Activated T-helper 1 cell treated with anti-CD3 and anti-CD28 coated beads, Interleukin-12 subunit alpha, Interleukin-12 subunit beta, Interleukin-2, Interleukin-4 antibody, amounts not matched to agents 30 ng/mL and 10 ng/mL and 1 ng/mL, durations not matched to agents 14 hours and 24 hours and 36 hours (primary cell): ENCODE measurements around the gene IFT43. TPM values are rescaled to one million over a fixed set of nuclear protein-coding genes. Genes with fewer than 3 reads are reported as not detected.

Experiments used
- DNase-seq: peaks from one replicate; pipeline ENCODE4 v3.0.0; 2021; ENCODE audit warnings: low spot score
- H3K27ac Mint-ChIP-seq: one replicate; pipeline ENCODE4 v1.8.0; 2021; ENCODE audit warnings: mild to moderate bottlenecking, mixed read lengths
- H3K27me3 Mint-ChIP-seq: one replicate; pipeline ENCODE4 v1.8.0; 2022; ENCODE audit warnings: mild to moderate bottlenecking, moderate library complexity, mixed read lengths; ENCODE audit not compliant: insufficient read depth
- H3K36me3 Mint-ChIP-seq: one replicate; pipeline ENCODE4 v1.8.0; 2021; ENCODE audit warnings: low read depth, mixed read lengths
- H3K4me1 Mint-ChIP-seq: one replicate; pipeline ENCODE4 v1.8.0; 2021; ENCODE audit warnings: low read depth, mixed read lengths
- H3K4me3 Mint-ChIP-seq: one replicate; pipeline ENCODE4 v1.8.0; 2021; ENCODE audit warnings: mild to moderate bottlenecking, moderate library complexity, mixed read lengths
- H3K9me3 Mint-ChIP-seq: one replicate; pipeline ENCODE4 v1.8.0; 2021; ENCODE audit warnings: mixed read lengths
- intact Hi-C: fragments of 100-400 bp; cut with micrococcal nuclease; formaldehyde crosslinking; loops from one replicate; pipeline ENCODE4 v1.15.1; 2024
- total RNA-seq: library from RNA; stranded (reverse); gene quantifications from 2 replicates; pipeline ENCODE4 v1.2.3, GENCODE V29; 2022

Gene IFT43
- total RNA-seq, 1 donor from 2014 or later = 8.7 TPM

DNA sequence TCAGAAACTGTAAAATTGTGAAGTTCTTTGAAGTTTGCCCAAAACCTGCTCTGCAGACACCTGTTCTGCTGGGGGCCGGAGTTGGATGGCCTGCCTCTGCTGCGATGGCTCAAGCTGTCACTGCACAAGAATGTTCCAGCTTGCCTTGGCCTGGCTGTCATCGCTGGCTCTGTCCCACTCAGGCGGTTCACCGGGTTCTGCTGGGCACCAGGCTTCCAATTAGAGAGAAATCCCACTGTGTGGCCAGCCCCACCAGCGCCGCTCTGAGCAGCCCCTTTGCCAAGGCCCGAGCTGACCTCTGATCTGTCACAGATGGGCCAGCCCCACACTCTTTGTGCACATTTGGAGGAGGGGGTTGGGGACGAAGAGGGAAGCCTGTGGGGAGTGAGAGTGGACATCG, 94.5 kb downstream of the IFT43 start:
- Mint-ChIP-seq H3K27ac (no peak overlapping the region), H3K4me3 (no peak overlapping the region), H3K27me3 (peaks cover 2% of the 10 kb centered on the region), H3K36me3 (no peaks in the 10 kb centered on the region), H3K9me3 (no peaks in the 10 kb centered on the region), H3K4me1 (no peaks in the 10 kb centered on the region)
- no peak for DNase-seq
- intact Hi-C loops = no loop called here

DNA sequence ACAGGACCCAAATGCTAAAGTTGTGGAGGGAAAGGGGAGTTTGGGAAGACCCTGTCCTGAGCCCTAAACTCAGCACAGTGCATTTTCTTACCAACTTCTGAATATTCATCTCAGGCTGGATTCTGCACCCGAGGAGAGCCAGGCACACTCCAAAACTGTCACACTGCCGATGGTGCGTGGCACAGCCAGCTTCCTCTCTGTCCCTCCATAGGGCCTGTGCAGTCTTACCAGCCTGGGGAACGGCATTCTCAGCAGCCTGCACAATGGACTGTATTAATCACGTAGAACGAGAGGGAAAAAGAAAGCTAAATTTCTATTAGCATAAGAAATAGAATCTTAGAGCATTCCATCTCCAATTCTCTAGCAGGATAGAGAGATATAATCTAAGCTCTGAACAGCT, 94.9 kb downstream of the IFT43 start:
- intact Hi-C loops = no loop called here
- no peak for DNase-seq
- Mint-ChIP-seq H3K9me3 (no peaks in the 10 kb centered on the region), H3K27me3 (peaks cover 2% of the 10 kb centered on the region), H3K4me1 (no peaks in the 10 kb centered on the region), H3K4me3 (no peak overlapping the region), H3K27ac (no peak overlapping the region), H3K36me3 (no peaks in the 10 kb centered on the region)

- Mint-ChIP-seq H3K36me3 (no peaks in the 10 kb centered on the region), H3K27ac (no peak overlapping the region), H3K9me3 (no peaks in the 10 kb centered on the region), H3K4me1 (no peaks in the 10 kb centered on the region), H3K4me3 (no peak overlapping the region), H3K27me3 (peaks cover 5% of the 10 kb centered on the region)
- intact Hi-C loops = no loop called here
- no peak for DNase-seq
These were observed 96.1 kb downstream of the IFT43 start for GRCh38 chr14:76081642-76082041.

- intact Hi-C loops = no loop called here
- Mint-ChIP-seq H3K9me3 (no peaks in the 10 kb centered on the region), H3K4me1 (no peaks in the 10 kb centered on the region), H3K27me3 (peaks cover 7% of the 10 kb centered on the region), H3K4me3 (no peak overlapping the region), H3K36me3 (no peaks in the 10 kb centered on the region), H3K27ac (no peak overlapping the region)
- no peak for DNase-seq
These were observed 98.5 kb downstream of the IFT43 start for GRCh38 chr14:76083796-76084765.

DNA sequence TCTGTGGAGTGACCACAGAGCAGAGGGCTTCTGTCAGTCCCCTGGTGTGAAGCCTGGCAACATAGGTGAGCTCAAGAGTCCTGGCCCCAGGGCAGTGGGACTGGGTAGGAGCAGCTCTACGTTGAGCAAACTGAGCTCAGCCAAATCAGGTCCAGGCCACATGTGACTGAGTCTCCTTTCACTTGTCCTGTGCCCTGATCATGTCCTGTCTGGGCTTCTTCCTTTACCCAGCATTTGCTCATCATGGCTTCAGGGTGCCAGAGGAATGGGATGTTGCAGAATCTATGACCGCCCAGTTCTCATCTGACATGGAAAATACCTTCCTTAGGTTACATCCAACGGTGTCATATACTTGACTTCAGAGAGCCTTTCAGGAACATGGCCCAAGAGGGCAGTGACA, 99.8 kb downstream of the IFT43 start:
- H3K4me3 Mint-ChIP-seq = no peak overlapping the region
- intact Hi-C loops = no loop called here

GRCh38 chr14:76086636-76087035, 101.1 kb downstream of the IFT43 start:
- Mint-ChIP-seq H3K36me3 (no peaks in the 10 kb centered on the region), H3K9me3 (no peaks in the 10 kb centered on the region), H3K27ac (no peak overlapping the region), H3K4me1 (no peaks in the 10 kb centered on the region), H3K4me3 (no peak overlapping the region), H3K27me3 (peaks cover 5% of the 10 kb centered on the region)
- no peak for DNase-seq
- intact Hi-C loops = no loop called here

More for the DNA sequence above, 99.8 kb downstream of the IFT43 start:
- Mint-ChIP-seq H3K27me3 (peaks cover 7% of the 10 kb centered on the region), H3K36me3 (no peaks in the 10 kb centered on the region), H3K27ac (no peak overlapping the region), H3K9me3 (no peaks in the 10 kb centered on the region), H3K4me1 (no peaks in the 10 kb centered on the region)
- no peak for DNase-seq

- Mint-ChIP-seq H3K9me3 (no peaks in the 10 kb centered on the region), H3K27ac (no peak overlapping the region), H3K27me3 (peaks cover 5% of the 10 kb centered on the region), H3K4me3 (no peak overlapping the region), H3K36me3 (no peaks in the 10 kb centered on the region), H3K4me1 (no peaks in the 10 kb centered on the region)
- intact Hi-C loops = no loop called here
- DNase-seq = no peak
These were observed 102.8 kb downstream of the IFT43 start for GRCh38 chr14:76088326-76088725.

GRCh38 chr14:76088771-76089571, 103.4 kb downstream of the IFT43 start:
- Mint-ChIP-seq H3K9me3 (no peaks in the 10 kb centered on the region), H3K4me1 (no peaks in the 10 kb centered on the region), H3K27ac (no peak overlapping the region), H3K4me3 (no peak overlapping the region), H3K36me3 (no peaks in the 10 kb centered on the region), H3K27me3 (peaks cover 5% of the 10 kb centered on the region)
- intact Hi-C loops = no loop called here
- DNase-seq = no peak

DNA sequence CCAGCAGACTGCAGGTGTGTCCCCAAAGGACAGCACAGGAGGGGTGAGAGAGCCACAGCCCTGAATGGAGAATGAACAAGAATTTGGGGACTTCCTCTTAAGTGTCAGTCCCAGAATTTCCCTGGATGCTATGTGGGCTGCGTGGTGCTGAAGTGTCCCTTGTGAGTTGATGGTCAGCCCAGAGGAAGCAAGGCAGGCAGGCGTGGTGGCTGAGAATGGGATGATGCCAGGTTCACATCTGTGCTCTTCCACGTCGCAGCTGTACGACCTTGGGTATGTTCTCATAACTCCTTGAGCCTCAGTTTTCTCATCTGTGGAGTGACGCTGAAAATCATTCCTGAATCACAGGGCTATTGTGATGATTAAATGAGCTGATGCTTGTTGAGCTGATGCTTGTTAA, 104.0 kb downstream of the IFT43 start:
- no peak overlapping the region for H3K27ac Mint-ChIP-seq
- H3K27me3 Mint-ChIP-seq = peaks cover 5% of the 10 kb centered on the region
- H3K36me3 Mint-ChIP-seq = no peaks in the 10 kb centered on the region
- intact Hi-C loops = no loop called here
- DNase-seq = no peak
- no peaks in the 10 kb centered on the region for H3K9me3 Mint-ChIP-seq
- no peak overlapping the region for H3K4me3 Mint-ChIP-seq
- no peaks in the 10 kb centered on the region for H3K4me1 Mint-ChIP-seq

- H3K36me3 Mint-ChIP-seq = no peaks in the 10 kb centered on the region
- peaks cover 5% of the 10 kb centered on the region for H3K27me3 Mint-ChIP-seq
- intact Hi-C loops = no loop called here
- no peak overlapping the region for H3K27ac Mint-ChIP-seq
- no peak overlapping the region for H3K4me3 Mint-ChIP-seq
- no peak for DNase-seq
- no peaks in the 10 kb centered on the region for H3K4me1 Mint-ChIP-seq
- no peaks in the 10 kb centered on the region for H3K9me3 Mint-ChIP-seq
These were observed 105.2 kb downstream of the IFT43 start for GRCh38 chr14:76090616-76091391.

- Mint-ChIP-seq H3K4me3 (no peak overlapping the region), H3K27ac (no peak overlapping the region), H3K27me3 (peaks cover 2% of the 10 kb centered on the region), H3K36me3 (no peaks in the 10 kb centered on the region), H3K4me1 (no peaks in the 10 kb centered on the region), H3K9me3 (no peaks in the 10 kb centered on the region)
- DNase-seq = no peak
- intact Hi-C loops = no loop called here
These were observed 107.5 kb downstream of the IFT43 start for GRCh38 chr14:76093077-76093476.

DNA sequence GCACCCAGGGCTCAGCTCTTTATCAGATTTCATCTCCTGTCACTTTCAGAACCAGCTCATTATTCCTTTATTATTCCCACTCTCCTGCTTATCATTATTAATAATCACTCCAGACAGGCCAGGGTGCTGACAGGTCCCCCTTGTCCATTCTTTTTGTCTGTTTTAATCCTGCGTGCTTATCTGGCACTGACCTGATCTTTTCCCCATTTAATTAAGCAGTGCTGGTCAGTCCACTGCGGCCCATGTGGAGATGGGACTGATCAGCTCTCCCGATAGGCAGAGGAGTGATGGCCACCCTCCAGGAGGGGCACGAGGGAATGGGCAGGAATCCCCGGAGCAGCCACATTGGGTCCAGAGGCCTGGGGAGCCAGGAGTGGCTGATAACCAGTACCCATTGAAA, 110.7 kb downstream of the IFT43 start:
- Mint-ChIP-seq H3K27me3 (peaks cover 2% of the 10 kb centered on the region), H3K4me1 (no peaks in the 10 kb centered on the region), H3K36me3 (no peaks in the 10 kb centered on the region), H3K27ac (no peak overlapping the region), H3K9me3 (no peaks in the 10 kb centered on the region), H3K4me3 (no peak overlapping the region)
- intact Hi-C loops = no loop called here
- DNase-seq = no peak
